Spleen (tissue), 7 donors: ENCODE data around the gene SFRP2.

Source experiments
- CTCF ChIP-seq, 11 experiments: fragments of 200-600 bp in 7 of 11; fragments of 450-650 bp in 4 of 11; sonication (generic) in 4 of 11; IDR thresholded peaks in 8 of 11; conservative IDR thresholded peaks in 3 of 11; 1 replicate in 7 of 11; 2 replicates in 4 of 11; pipeline versions ENCODE4 v1.4.0 to v1.8.0; 2016 to 2021; ENCODE audit warnings: antibody characterized with exemption in 11 of 11, inconsistent platforms in 4 of 11, mild to moderate bottlenecking in 1 of 11
- POLR2A ChIP-seq, 3 donors: fragments of 450-650 bp; IDR thresholded peaks; one replicate each; pipeline ENCODE4 v1.5.1; 2017; ENCODE audit warnings: antibody characterized with exemption in 3 of 3, mild to moderate bottlenecking in 1 of 3
- POLR2AphosphoS5 ChIP-seq, 3 donors: sonication (generic); formaldehyde crosslinking; IDR thresholded peaks; one replicate each; pipeline ENCODE4 v1.5.1; 2017; ENCODE audit warnings: antibody characterized with exemption in 3 of 3
- donor health status: DM: no; HTN: no; CAD: no; lungs with moderate emphysema.
- donor health status: DM: no; HTN: no; CAD: no.
- donor health status: DM: no; HTN: no; CAD: no.

- no peak for TF ChIP-seq POLR2A (IDR thresholded peaks at IDR 0.05)
- TF ChIP-seq CTCF (IDR thresholded peaks at IDR 0.05 in 8 of 11, conservative IDR thresholded peaks at IDR 0.05 in 3 of 11), result no peak
- TF ChIP-seq POLR2AphosphoS5 (IDR thresholded peaks at IDR 0.05), result no peak
These were observed 4.7 kb downstream of the SFRP2 start for GRCh38 chr4:153784166-153784699.
